Prostate gland (tissue), 2 donors: ENCODE results near the gene ZIC3. TPM values are rescaled to one million over a fixed set of nuclear protein-coding genes. Genes with fewer than 3 reads are reported as not detected.
"Not testable (repeated sequence)": the region's sequence is repeated elsewhere in the genome, so short reads cannot be mapped to it uniquely, and the experiment has no call there.

ENCODE experiments used
- DNase-seq: peaks from one replicate; pipeline ENCODE4 v3.0.0-alpha.2; 2019; ENCODE audit warnings: low spot score
- H3K27ac ChIP-seq, 2 donors: fragments of 200-600 bp; sonication (generic); 2 replicates each; pipeline ENCODE4 v1.5.1; 2017 to 2019
- H3K27me3 ChIP-seq: fragments of 200-600 bp; sonication (generic); replicated peaks from 2 replicates; pipeline ENCODE4 v1.5.1; 2019; ENCODE audit not compliant: insufficient read depth
- H3K36me3 ChIP-seq, 2 donors: fragments of 200-600 bp; sonication (generic); 1 replicate in 1 of 2; 2 replicates in 1 of 2; pipeline versions ENCODE4 v1.5.1 to v1.8.1; 2017 to 2019
- H3K4me1 ChIP-seq: fragments of 200-600 bp; sonication (generic); replicated peaks from 2 replicates; pipeline ENCODE4 v1.5.1; 2019
- H3K4me3 ChIP-seq, 2 donors: fragments of 200-600 bp; sonication (generic); 2 replicates each; pipeline ENCODE4 v1.5.1; 2017 to 2019
- H3K9me3 ChIP-seq: fragments of 200-600 bp; sonication (generic); 2 replicates; pipeline ENCODE4 v1.5.1; 2017
- CTCF ChIP-seq, 4 experiments: fragments of 200-600 bp in 2 of 4; fragments of 450-650 bp in 2 of 4; sonication (generic) in 2 of 4; IDR thresholded peaks; 1 replicate in 3 of 4; 2 replicates in 1 of 4; pipeline ENCODE4 v1.5.1; 2016 to 2019; ENCODE audit warnings: antibody characterized with exemption in 4 of 4, mild to moderate bottlenecking in 2 of 4, moderate library complexity in 2 of 4
- POLR2A ChIP-seq: fragments of 450-650 bp; IDR thresholded peaks from one replicate; pipeline ENCODE4 v1.6.1; 2016; ENCODE audit warnings: antibody characterized with exemption, mild to moderate bottlenecking
- POLR2AphosphoS5 ChIP-seq: sonication (generic); formaldehyde crosslinking; IDR thresholded peaks from one replicate; pipeline ENCODE4 v1.6.1; 2017; ENCODE audit warnings: antibody characterized with exemption
- WGBS: methylation state at CpG from one replicate; pipeline ENCODE4 v1.1.5; 2018; 5-methylcytosine and 5-hydroxymethylcytosine counted together
- intact Hi-C: fragments of 100-400 bp; cut with DNase I; formaldehyde crosslinking; loops from one replicate; pipeline ENCODE4 v1.14.2; 2022
- total RNA-seq, 2 donors: library from RNA; depleted of rRNA; stranded (reverse); fragments of >200 nt; gene quantifications; one replicate each; pipeline ENCODE4 v1.1.0, GENCODE V29; 2016

ZIC3 gene
- total RNA-seq, 2 donors from 2014 or later = not detected

GRCh38 chrX:137548261-137548660 is 17.7 kb upstream of the ZIC3 start:
- no peak for DNase-seq
- Histone ChIP-seq H3K4me1 (no peaks in the 10 kb centered on the region), H3K27ac (no peak overlapping the region), H3K4me3 (no peak overlapping the region), H3K36me3 (no peaks in the 10 kb centered on the region), H3K27me3 (no peaks in the 10 kb centered on the region), H3K9me3 (no peaks in the 10 kb centered on the region)
- 7% methylated on average over 3 of the region's 14 CpGs for WGBS
- TF ChIP-seq POLR2AphosphoS5 = no peak
- TF ChIP-seq CTCF (IDR thresholded peaks at IDR 0.05) = no peak
- no peak for TF ChIP-seq POLR2A
- intact Hi-C loops = no loop called here

- Histone ChIP-seq H3K9me3 (no peaks in the 10 kb centered on the region), H3K27me3 (no peaks in the 10 kb centered on the region), H3K36me3 (no peaks in the 10 kb centered on the region), H3K27ac (no peak overlapping the region), H3K4me1 (no peaks in the 10 kb centered on the region), H3K4me3 (no peak overlapping the region)
- no peak for DNase-seq
- TF ChIP-seq POLR2A (no peak), POLR2AphosphoS5 (no peak), CTCF (IDR thresholded peaks at IDR 0.05) (no peak)
- 4% methylated on average over 20 of the region's 24 CpGs for WGBS
- intact Hi-C loops = no loop called here
These were observed 16.9 kb upstream of the ZIC3 start for GRCh38 chrX:137549073-137549472.

GRCh38 chrX:137549851-137550664 is 15.9 kb upstream of the ZIC3 start:
- Histone ChIP-seq H3K27ac (no peak overlapping the region), H3K4me1 (no peaks in the 10 kb centered on the region), H3K9me3 (no peaks in the 10 kb centered on the region), H3K4me3 (no peak overlapping the region), H3K27me3 (no peaks in the 10 kb centered on the region), H3K36me3 (no peaks in the 10 kb centered on the region)
- intact Hi-C loops = no loop called here
- no peak for DNase-seq
- WGBS = 6% methylated on average over 35 of the region's 58 CpGs
- TF ChIP-seq POLR2A (no peak), POLR2AphosphoS5 (no peak), CTCF (IDR thresholded peaks at IDR 0.05) (no peak)

DNA sequence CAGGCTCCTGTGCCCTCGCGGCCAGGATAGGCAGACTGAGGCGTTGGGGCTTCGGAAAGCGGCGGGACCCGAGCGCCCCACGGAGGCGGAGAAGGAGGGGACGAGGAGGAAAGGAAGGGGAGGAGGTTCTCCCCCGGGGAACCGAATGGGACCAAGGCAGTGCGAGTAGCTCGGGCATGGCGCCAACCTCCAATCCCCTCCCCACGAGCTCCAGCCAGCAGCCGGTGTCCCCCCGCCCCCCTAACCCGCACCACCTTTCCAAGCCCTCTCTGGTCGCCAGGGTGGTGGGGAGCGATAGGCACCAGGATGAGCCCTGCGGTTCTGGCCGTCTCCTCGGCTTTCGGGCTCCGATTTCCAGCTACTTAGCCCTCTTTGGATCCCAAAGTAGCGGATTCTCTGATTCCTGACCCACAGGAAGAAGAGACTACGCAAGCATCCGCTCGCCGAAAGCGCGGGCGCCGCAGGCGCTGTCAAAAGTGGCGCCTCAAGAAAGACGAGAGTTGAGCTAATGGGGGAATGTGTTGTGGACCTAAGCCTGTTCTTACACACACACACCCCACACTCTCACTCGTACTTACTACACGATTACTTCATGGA is 15.2 kb upstream of the ZIC3 start:
- H3K27ac ChIP-seq = no peak overlapping the region
- H3K36me3 ChIP-seq = no peaks in the 10 kb centered on the region
- intact Hi-C loops = no loop called here
- H3K9me3 ChIP-seq = no peaks in the 10 kb centered on the region
- TF ChIP-seq CTCF (IDR thresholded peaks at IDR 0.05) (no peak), POLR2AphosphoS5 (no peak), POLR2A (no peak)
- H3K27me3 ChIP-seq = no peaks in the 10 kb centered on the region
- no peak overlapping the region for H3K4me3 ChIP-seq
- 5% methylated on average over 40 of the region's 41 CpGs for WGBS
- H3K4me1 ChIP-seq = no peaks in the 10 kb centered on the region
- no peak for DNase-seq

DNA sequence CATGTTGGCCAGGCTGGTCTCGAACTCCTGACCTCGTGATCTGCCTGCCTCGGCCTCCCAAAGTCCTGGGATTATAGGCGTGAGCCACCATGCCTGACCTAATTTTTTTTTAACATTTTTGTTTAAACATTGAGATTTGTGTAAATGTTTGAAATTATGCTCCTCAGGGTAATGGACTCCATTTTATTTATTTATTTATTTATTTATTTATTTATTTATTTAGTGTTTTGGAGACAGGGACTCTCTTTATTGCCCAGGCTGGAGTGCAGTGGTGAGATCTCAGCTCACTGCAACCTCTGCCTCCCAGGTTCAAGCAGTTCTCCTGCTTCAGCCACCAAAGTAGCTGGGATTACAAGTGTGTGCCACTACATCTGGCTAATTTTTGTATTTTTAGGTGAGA is 13.8 kb upstream of the ZIC3 start:
- H3K27me3 ChIP-seq, intact Hi-C loops, DNase-seq, H3K9me3 ChIP-seq, H3K36me3 ChIP-seq, H3K27ac ChIP-seq, H3K4me1 ChIP-seq, H3K4me3 ChIP-seq: not testable (repeated sequence)
- 91% methylated on average over 4 of the region's 4 CpGs for whole genome bisulfite sequencing
